PC-9 (cell line): ENCODE results near the gene IGFBP7.

Source experiments
- CTCF ChIP-seq: fragments of 200-600 bp; sonication (generic); conservative IDR thresholded peaks from 2 replicates; pipeline ENCODE4 v1.6.1; 2017; ENCODE audit warnings: mixed run types, antibody characterized with exemption, mild to moderate bottlenecking, moderate library complexity
- EZH2 ChIP-seq: fragments of 200-600 bp; sonication (generic); IDR thresholded peaks from 2 replicates; pipeline ENCODE4 v1.8.0; 2017; ENCODE audit warnings: antibody characterized with exemption, low read depth

- TF ChIP-seq CTCF = no peak
- TF ChIP-seq EZH2 = no peak
Measured at GRCh38 chr4:57099363-57099762, 10.8 kb downstream of the IGFBP7 start.
